AG09309 (cell line): ENCODE data around the gene MANF.

Experiments
- DNase-seq: peaks from one replicate; pipeline ENCODE4 v3.0.0-alpha.2; 2010; ENCODE audit warnings: low read depth
- H3K4me3 ChIP-seq: 2 replicates; pipeline ENCODE4 v1.5.1; 2011; ENCODE audit warnings: mild to moderate bottlenecking, low read depth, low read length, moderate library complexity; ENCODE audit not compliant: control insufficient read depth
- CTCF ChIP-seq: IDR thresholded peaks from 2 replicates; pipeline ENCODE4 v1.5.1; 2011; ENCODE audit warnings: mild to moderate bottlenecking, low read depth, low read length, inconsistent platforms; ENCODE audit not compliant: insufficient read depth, control insufficient read depth; ENCODE audit errors: missing control alignments

Gene MANF

GRCh38 chr3:51378726-51379125 is 6.4 kb upstream of the MANF start:
- no peak for TF ChIP-seq CTCF
- no peak overlapping the region for H3K4me3 ChIP-seq
- DNase-seq: no peak

- no peak overlapping the region for H3K4me3 ChIP-seq
- DNase-seq: no peak
- no peak for TF ChIP-seq CTCF
Observed at GRCh38 chr3:51379301-51379700, 5.8 kb upstream of the MANF start.

GRCh38 chr3:51379746-51380455 is 5.2 kb upstream of the MANF start:
- TF ChIP-seq CTCF: no peak
- DNase-seq: no peak

GRCh38 chr3:51380601-51381332 is 4.3 kb upstream of the MANF start:
- DNase-seq: no peak
- H3K4me3 ChIP-seq: no peak overlapping the region
- no peak for TF ChIP-seq CTCF

More at GRCh38 chr3:51379746-51380455, 5.2 kb upstream of the MANF start:
- H3K4me3 ChIP-seq: no peak overlapping the region

GRCh38 chr3:51381333-51381705 is 3.8 kb upstream of the MANF start:
- no peak overlapping the region for H3K4me3 ChIP-seq
- DNase-seq: no peak
- TF ChIP-seq CTCF: no peak

- no peak overlapping the region for H3K4me3 ChIP-seq
- no peak for TF ChIP-seq CTCF
Observed at GRCh38 chr3:51382076-51382745, 2.9 kb upstream of the MANF start.

More at GRCh38 chr3:51382076-51382745, 2.9 kb upstream of the MANF start:
- DNase-seq: no peak
